ENCODE data around the gene BEST4. TPM values are rescaled to one million over a fixed set of nuclear protein-coding genes. Genes with fewer than 3 reads are reported as not detected.

BEST4 gene
- total and polyA plus RNA-seq, 2 experiments from 2014 or later, result 0.31 to 0.32 TPM

DNA sequence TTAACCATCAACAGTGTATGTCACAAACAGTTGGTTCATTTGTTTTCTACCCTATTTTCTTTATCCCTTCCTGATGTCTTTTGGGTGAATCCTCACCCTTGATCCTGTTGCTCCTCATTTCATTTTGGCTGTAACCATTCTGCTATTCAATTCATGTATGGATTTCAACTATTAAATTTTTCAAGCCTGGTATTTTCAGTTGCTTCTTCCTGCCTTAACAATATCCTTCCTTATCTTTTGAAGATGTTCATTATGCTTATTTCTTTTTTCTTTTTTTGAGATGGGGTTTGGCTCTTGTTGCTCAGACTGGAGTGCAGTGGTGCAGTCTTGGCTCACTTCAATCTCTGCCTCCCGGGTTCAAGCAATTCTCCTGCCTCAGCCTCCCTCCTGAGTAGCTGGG lies 54.2 kb downstream of the BEST4 start:
- Histone ChIP-seq H2AFZ (peak overlapping the region; percentile 74), H3K27ac (no peak overlapping the region; the same call in 1 of the 2 replicates)

More for the DNA sequence above, 54.2 kb downstream of the BEST4 start:
- Histone ChIP-seq H3K79me2 (ENCODE audit: insufficient read depth) (no peaks in the 10 kb centered on the region), H3K36me3 (ENCODE audit: low read depth) (no peaks in the 10 kb centered on the region), H3F3A (ENCODE audit: insufficient read depth) (peaks cover 27% of the 10 kb centered on the region), H3K9me3 (ENCODE audit: low read depth) (no peaks in the 10 kb centered on the region), H3K9ac (no peak overlapping the region), H4K20me1 (ENCODE audit: insufficient read depth) (no peaks in the 10 kb centered on the region), H3K4me2 (ENCODE audit: unreplicated experiment) (peak overlapping the region; percentile 14), H3K4me1 (ENCODE audit: insufficient read depth) (peaks cover 19% of the 10 kb centered on the region), H3K4me3 (no peak overlapping the region), H3K27me3 (replicated peaks; ENCODE audit: insufficient read depth) (no peaks in the 10 kb centered on the region), H3K9me2 (ENCODE audit: insufficient read depth) (no peaks in the 10 kb centered on the region)
- no peak for DNase-seq
- 100% methylated on average over 1 of the region's 1 CpG for WGBS, 2 experiments (ENCODE audit: low coverage in 1 of 2, low lambda C conversion rate in 2 of 2, missing lambda C conversion rate in 2 of 2)
- TF ChIP-seq EZH2 (IDR thresholded peaks at IDR 0.05; ENCODE audit: insufficient read depth, poor library complexity, severe bottlenecking) (no peak), EZH2phosphoT487 (IDR thresholded peaks at IDR 0.05; ENCODE audit: insufficient read depth, low read depth) (no peak)
- in situ Hi-C loops (cut with MboI), result no loop called here

Small RNAs within 50 kb of the gene (small RNA-seq; reads per million reads assigned to genes)
- gene SNORD38A (ENCODE audit: low read depth, low replicate concordance) (28.6 reads per million, percentile 91 among the genes with 10 or more reads in this experiment), gene SNORD38B (ENCODE audit: low read depth, low replicate concordance) (not detected), gene SNORD46 (ENCODE audit: low read depth, low replicate concordance) (215 reads per million, percentile 96 among the genes with 10 or more reads in this experiment), gene SNORD55 (ENCODE audit: low read depth, low replicate concordance) (not detected)

Other genes with a start within 250 kb of the BEST4 start
- gene TMEM53, start 113.7 kb downstream of the BEST4 start, total RNA-seq (2014; rRNA removed; shearing (Covaris generic)), result 4.4 and 5.9 TPM in 2 replicates
- gene TMEM53, start 113.7 kb downstream of the BEST4 start, polyA plus RNA-seq (2016; fragmentation: Nextera tagmentation; extraction: Ambion mirVana), result 10.1 and 12.7 TPM in 2 replicates
- gene ARMH1, start 113.5 kb downstream of the BEST4 start, total RNA-seq (2014; rRNA removed; shearing (Covaris generic)), result 0.51 and 1.4 TPM in 2 replicates
- 1.5 and 1.6 TPM in 2 replicates for gene ARMH1, start 113.5 kb downstream of the BEST4 start, polyA plus RNA-seq (2016; fragmentation: Nextera tagmentation; extraction: Ambion mirVana)
- gene RNU5D-1, start 57.0 kb downstream of the BEST4 start, total RNA-seq (2014; rRNA removed; shearing (Covaris generic)), result not detected in 2 replicates
- gene RNU5D-1, start 57.0 kb downstream of the BEST4 start, polyA plus RNA-seq (2016; fragmentation: Nextera tagmentation; extraction: Ambion mirVana), result not detected in 2 replicates
- gene KIF2C, start 48.3 kb downstream of the BEST4 start, total RNA-seq (2014; rRNA removed; shearing (Covaris generic)), result 14.2 and 16.9 TPM in 2 replicates
- gene KIF2C, start 48.3 kb downstream of the BEST4 start, polyA plus RNA-seq (2016; fragmentation: Nextera tagmentation; extraction: Ambion mirVana), result 16.4 and 16.7 TPM in 2 replicates
- 1,375 and 2,062 TPM in 2 replicates for gene RPS8, start 12.6 kb downstream of the BEST4 start, total RNA-seq (2014; rRNA removed; shearing (Covaris generic))
- 570 and 596 TPM in 2 replicates for gene RPS8, start 12.6 kb downstream of the BEST4 start, polyA plus RNA-seq (2016; fragmentation: Nextera tagmentation; extraction: Ambion mirVana)
- 28.5 and 30.7 TPM in 2 replicates for gene PLK3, start 12.2 kb upstream of the BEST4 start, total RNA-seq (2014; rRNA removed; shearing (Covaris generic))
- 29.8 and 30.2 TPM in 2 replicates for gene PLK3, start 12.2 kb upstream of the BEST4 start, polyA plus RNA-seq (2016; fragmentation: Nextera tagmentation; extraction: Ambion mirVana)
- gene DYNLT4, start 19.2 kb upstream of the BEST4 start, total RNA-seq (2014; rRNA removed; shearing (Covaris generic)), result not detected in 2 replicates
- 0.52 and 0.59 TPM in 2 replicates for gene DYNLT4, start 19.2 kb upstream of the BEST4 start, polyA plus RNA-seq (2016; fragmentation: Nextera tagmentation; extraction: Ambion mirVana)
- gene BTBD19, start 20.4 kb upstream of the BEST4 start, total RNA-seq (2014; rRNA removed; shearing (Covaris generic)), result 8.0 and 12.0 TPM in 2 replicates
- 9.4 and 12.1 TPM in 2 replicates for gene BTBD19, start 20.4 kb upstream of the BEST4 start, polyA plus RNA-seq (2016; fragmentation: Nextera tagmentation; extraction: Ambion mirVana)
- gene PTCH2, start 55.1 kb upstream of the BEST4 start, total RNA-seq (2014; rRNA removed; shearing (Covaris generic)), result 0.11 and 0.13 TPM in 2 replicates
- 0.05 and 0.11 TPM in 2 replicates for gene PTCH2, start 55.1 kb upstream of the BEST4 start, polyA plus RNA-seq (2016; fragmentation: Nextera tagmentation; extraction: Ambion mirVana)
- 30.4 and 33.5 TPM in 2 replicates for gene EIF2B3, start 198.4 kb upstream of the BEST4 start, total RNA-seq (2014; rRNA removed; shearing (Covaris generic))
- gene EIF2B3, start 198.4 kb upstream of the BEST4 start, polyA plus RNA-seq (2016; fragmentation: Nextera tagmentation; extraction: Ambion mirVana), result 41.2 and 43.7 TPM in 2 replicates
- gene HECTD3, start 223.2 kb upstream of the BEST4 start, total RNA-seq (2014; rRNA removed; shearing (Covaris generic)), result 16.9 and 21.1 TPM in 2 replicates
- 17.0 and 17.7 TPM in 2 replicates for gene HECTD3, start 223.2 kb upstream of the BEST4 start, polyA plus RNA-seq (2016; fragmentation: Nextera tagmentation; extraction: Ambion mirVana)
- gene UROD, start 224.1 kb upstream of the BEST4 start, total RNA-seq (2014; rRNA removed; shearing (Covaris generic)), result 103 and 111 TPM in 2 replicates
- 141 and 143 TPM in 2 replicates for gene UROD, start 224.1 kb upstream of the BEST4 start, polyA plus RNA-seq (2016; fragmentation: Nextera tagmentation; extraction: Ambion mirVana)